KMS-11 (cell line): ENCODE results near the gene OR10H4.

Source experiments
- H2AFZ ChIP-seq: fragments of 200-600 bp; sonication (generic); 2 replicates; pipeline ENCODE4 v1.6.1; 2016; ENCODE audit warnings: antibody characterized with exemption, mixed run types, low read depth
- H3K27ac ChIP-seq: fragments of 200-600 bp; sonication (generic); 2 replicates; pipeline ENCODE4 v1.6.1; 2016; ENCODE audit warnings: mild to moderate bottlenecking, mixed run types
- H3K27me3 ChIP-seq: fragments of 200-600 bp; sonication (generic); 2 replicates; pipeline ENCODE4 v1.6.1; 2017; ENCODE audit warnings: mild to moderate bottlenecking, low read depth, mixed run types, moderate library complexity; ENCODE audit not compliant: insufficient read depth
- H3K36me3 ChIP-seq: fragments of 200-600 bp; sonication (generic); 2 replicates; pipeline ENCODE4 v1.6.1; 2017; ENCODE audit warnings: mild to moderate bottlenecking, mixed run types; ENCODE audit not compliant: insufficient read depth
- H3K4me1 ChIP-seq: fragments of 200-600 bp; sonication (generic); 2 replicates; pipeline ENCODE4 v1.6.1; 2016; ENCODE audit warnings: mild to moderate bottlenecking, low read depth, mixed run types; ENCODE audit not compliant: poor library complexity, severe bottlenecking
- H3K4me2 ChIP-seq: fragments of 200-600 bp; sonication (generic); 2 replicates; pipeline ENCODE4 v1.7.0; 2016; ENCODE audit warnings: mild to moderate bottlenecking, mixed run types
- H3K4me3 ChIP-seq: fragments of 200-600 bp; sonication (generic); IDR thresholded peaks from 2 replicates; pipeline ENCODE4 v1.6.1; 2017; ENCODE audit warnings: low read depth, low read length, mixed read lengths; ENCODE audit not compliant: insufficient read depth
- H3K79me2 ChIP-seq: fragments of 200-600 bp; sonication (generic); 2 replicates; pipeline ENCODE4 v1.6.1; 2016; ENCODE audit warnings: low read depth, mixed run types; ENCODE audit not compliant: insufficient read depth
- H3K9ac ChIP-seq: fragments of 200-600 bp; sonication (generic); 2 replicates; pipeline ENCODE4 v1.6.1; 2016; ENCODE audit warnings: mild to moderate bottlenecking, mixed run types
- H4K20me1 ChIP-seq: fragments of 200-600 bp; sonication (generic); 2 replicates; pipeline ENCODE4 v1.6.1; 2016; ENCODE audit warnings: mild to moderate bottlenecking, mixed run types; ENCODE audit not compliant: insufficient read depth
- CTCF ChIP-seq: fragments of 200-600 bp; sonication (generic); conservative IDR thresholded peaks from 2 replicates; pipeline ENCODE4 v1.6.1; 2017; ENCODE audit warnings: low read depth, mild to moderate bottlenecking, antibody characterized with exemption, low read length, moderate library complexity, mixed read lengths

OR10H4 gene

GRCh38 chr19:15992014-15992413 is 43.2 kb downstream of the OR10H4 start:
- TF ChIP-seq CTCF = no peak
- Histone ChIP-seq H3K9ac (no peak overlapping the region), H2AFZ (no peak overlapping the region), H4K20me1 (no peaks in the 10 kb centered on the region), H3K79me2 (no peaks in the 10 kb centered on the region), H3K27ac (no peak overlapping the region), H3K36me3 (no peaks in the 10 kb centered on the region), H3K4me1 (no peaks in the 10 kb centered on the region), H3K4me2 (no peak overlapping the region), H3K4me3 (no peak overlapping the region), H3K27me3 (no peaks in the 10 kb centered on the region)

DNA sequence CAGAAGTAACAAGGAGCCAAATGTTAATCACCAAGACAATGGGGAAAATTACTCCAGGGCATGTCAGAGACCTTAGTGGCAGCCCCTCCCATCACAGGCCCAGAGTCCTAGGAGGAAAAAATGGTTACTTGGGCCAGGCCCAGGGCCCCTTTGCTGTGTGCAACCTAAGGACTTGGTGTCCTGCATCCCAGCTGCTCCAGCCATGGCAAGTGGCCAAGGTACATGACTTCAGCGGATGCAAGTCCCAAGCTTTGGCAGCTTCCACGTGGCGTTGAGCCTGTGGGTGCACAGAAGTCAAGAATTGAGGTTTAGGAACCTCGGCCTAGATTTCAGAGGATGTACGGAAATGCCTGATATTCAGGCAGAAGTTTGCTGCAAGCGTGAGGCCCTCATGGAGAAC is 46.7 kb downstream of the OR10H4 start:
- Histone ChIP-seq H3K36me3 (no peaks in the 10 kb centered on the region), H3K4me1 (no peaks in the 10 kb centered on the region), H3K27me3 (no peaks in the 10 kb centered on the region; the same call in 1 of the 2 replicates), H3K4me3 (no peak overlapping the region), H3K79me2 (no peaks in the 10 kb centered on the region), H4K20me1 (no peaks in the 10 kb centered on the region), H3K9ac (no peak overlapping the region), H2AFZ (no peak overlapping the region), H3K27ac (no peak overlapping the region), H3K4me2 (no peak overlapping the region)
- no peak for TF ChIP-seq CTCF

DNA sequence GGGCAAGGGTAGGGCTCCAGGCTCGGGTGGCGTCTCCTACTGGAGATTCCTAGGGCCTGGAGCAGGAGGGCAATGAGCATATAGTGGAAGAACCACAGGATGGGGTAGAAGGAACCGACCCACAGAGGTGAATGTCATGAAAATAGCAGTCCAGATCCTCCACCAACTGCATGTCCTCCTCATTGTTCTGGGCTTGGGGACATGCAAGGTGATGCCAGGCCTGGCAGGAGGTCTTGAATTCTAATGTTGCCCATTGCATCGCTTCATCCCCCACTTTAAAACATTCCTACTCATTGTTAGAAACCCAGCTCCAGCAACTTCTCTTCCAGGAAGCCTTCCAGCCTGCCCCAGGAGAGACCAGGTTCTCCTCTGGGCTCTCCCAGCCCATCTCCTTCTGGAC is 49.4 kb downstream of the OR10H4 start:
- Histone ChIP-seq H3K79me2 (no peaks in the 10 kb centered on the region), H3K27me3 (no peaks in the 10 kb centered on the region; the same call in 1 of the 2 replicates), H4K20me1 (no peaks in the 10 kb centered on the region), H3K27ac (no peak overlapping the region), H3K4me2 (no peak overlapping the region), H3K9ac (no peak overlapping the region), H3K4me3 (no peak overlapping the region), H3K36me3 (no peaks in the 10 kb centered on the region), H2AFZ (no peak overlapping the region), H3K4me1 (no peaks in the 10 kb centered on the region)
- TF ChIP-seq CTCF = no peak
